Mammary epithelial cell (primary cell): ENCODE results near the gene RELN.

Source experiments
- EZH2 ChIP-seq: IDR thresholded peaks from 2 replicates; pipeline ENCODE4 v1.6.1; 2012; ENCODE audit warnings: low read length, inconsistent platforms, borderline replicate concordance
- TF ChIP-seq, protein P1 (sequence below), 2 donors: IDR thresholded peaks in 1 of 2; conservative IDR thresholded peaks in 1 of 2; 2 replicates each; pipeline ENCODE4 v1.5.1; 2011 to 2012; ENCODE audit warnings: inconsistent platforms in 2 of 2, low read length in 2 of 2, mild to moderate bottlenecking in 2 of 2, control low read depth in 1 of 2, low read depth in 1 of 2; ENCODE audit not compliant: insufficient read depth in 1 of 2; ENCODE audit errors: extremely low read depth in 1 of 2

- TF ChIP-seq, protein P1, sequence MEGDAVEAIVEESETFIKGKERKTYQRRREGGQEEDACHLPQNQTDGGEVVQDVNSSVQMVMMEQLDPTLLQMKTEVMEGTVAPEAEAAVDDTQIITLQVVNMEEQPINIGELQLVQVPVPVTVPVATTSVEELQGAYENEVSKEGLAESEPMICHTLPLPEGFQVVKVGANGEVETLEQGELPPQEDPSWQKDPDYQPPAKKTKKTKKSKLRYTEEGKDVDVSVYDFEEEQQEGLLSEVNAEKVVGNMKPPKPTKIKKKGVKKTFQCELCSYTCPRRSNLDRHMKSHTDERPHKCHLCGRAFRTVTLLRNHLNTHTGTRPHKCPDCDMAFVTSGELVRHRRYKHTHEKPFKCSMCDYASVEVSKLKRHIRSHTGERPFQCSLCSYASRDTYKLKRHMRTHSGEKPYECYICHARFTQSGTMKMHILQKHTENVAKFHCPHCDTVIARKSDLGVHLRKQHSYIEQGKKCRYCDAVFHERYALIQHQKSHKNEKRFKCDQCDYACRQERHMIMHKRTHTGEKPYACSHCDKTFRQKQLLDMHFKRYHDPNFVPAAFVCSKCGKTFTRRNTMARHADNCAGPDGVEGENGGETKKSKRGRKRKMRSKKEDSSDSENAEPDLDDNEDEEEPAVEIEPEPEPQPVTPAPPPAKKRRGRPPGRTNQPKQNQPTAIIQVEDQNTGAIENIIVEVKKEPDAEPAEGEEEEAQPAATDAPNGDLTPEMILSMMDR (conservative IDR thresholded peaks at IDR 0.05 in 1 of 2, IDR thresholded peaks at IDR 0.05 in 1 of 2; ENCODE audit: extremely low read depth in 1 of 2, insufficient read depth in 1 of 2, low read depth in 1 of 2, low read length in 2 of 2), result no peak
- TF ChIP-seq EZH2, result no peak
These were observed 83.5 kb downstream of the RELN start for GRCh38 chr7:103905997-103906396.
